ENCODE data around the gene LINS1. TPM values are rescaled to one million over a fixed set of nuclear protein-coding genes. Genes with fewer than 3 reads are reported as not detected.
A peak's percentile ranks its signal among the peaks of the same experiment; 100 is the strongest.

Gene LINS1
- total and polyA plus RNA-seq, 2 donors from 2014 or later = 8.8 to 20.6 TPM

DNA sequence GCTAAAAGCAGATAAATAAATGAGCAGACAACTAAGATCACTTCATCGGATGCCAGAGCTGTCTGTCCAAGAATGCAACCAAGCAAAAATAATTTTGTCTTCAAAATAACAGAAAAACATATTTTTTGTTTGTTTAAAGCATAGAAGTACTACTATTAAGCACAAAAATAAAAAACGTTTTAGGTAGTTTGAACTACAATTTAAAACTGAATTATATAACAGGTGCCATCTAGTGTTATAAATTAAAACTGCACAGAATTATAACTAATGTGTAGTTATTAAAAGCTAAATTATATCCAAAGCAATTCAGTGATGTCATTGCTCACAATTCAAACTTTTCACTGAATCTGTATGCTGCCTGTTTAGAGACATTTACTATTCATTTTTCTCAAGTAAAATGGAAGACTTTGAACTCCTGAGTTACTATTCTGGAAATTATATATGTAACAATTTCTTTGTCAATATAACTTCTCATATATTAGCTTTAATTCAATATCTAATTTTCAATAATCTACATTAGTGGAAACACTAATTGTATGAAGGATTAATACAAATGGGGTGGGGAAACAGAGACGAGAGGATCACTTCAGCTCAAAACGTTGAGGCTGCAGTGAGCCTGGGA lies 29.5 kb downstream of the LINS1 start:
- FAIRE-seq = peak; percentile 96

GRCh38 chr15:100571592-100572167 lies 30.3 kb downstream of the LINS1 start:
- Histone ChIP-seq H3K36me3 (ENCODE audit: control insufficient read depth in 2 of 3, insufficient read depth in 3 of 3, low read length in 3 of 3) (peaks cover 0 to 22% (median 5%) of the 10 kb centered on the region in 3 donors), H3K4me1 (ENCODE audit: control insufficient read depth in 2 of 3, insufficient read depth in 2 of 3, low read depth in 1 of 3, low read length in 3 of 3) (no peaks in the 10 kb centered on the region), H3K9me3 (ENCODE audit: control insufficient read depth in 2 of 3, insufficient read depth in 1 of 3, low read length in 3 of 3) (no peaks in the 10 kb centered on the region), H3K27ac (ENCODE audit: low read depth in 2 of 2, low read length in 2 of 2) (no peak overlapping the region), H3K27me3 (ENCODE audit: control insufficient read depth, insufficient read depth, low read length) (no peaks in the 10 kb centered on the region), H3K9ac (ENCODE audit: low read length in 3 of 3) (no peak overlapping the region), H3K4me3 (ENCODE audit: low read length in 3 of 3) (no peak overlapping the region)
- DNase-seq = no peak
- FAIRE-seq = no peak
- intact Hi-C loops (cut with DNase I) = no loop called here
- no peak for TF ChIP-seq CTCF (IDR thresholded peaks at IDR 0.05; ENCODE audit: borderline replicate concordance, extremely low read depth, insufficient read depth)

More for the DNA sequence above, 29.5 kb downstream of the LINS1 start:
- Histone ChIP-seq H3K27ac (ENCODE audit: low read depth in 2 of 2, low read length in 2 of 2) (no peak overlapping the region), H3K27me3 (ENCODE audit: control insufficient read depth, insufficient read depth, low read length) (no peaks in the 10 kb centered on the region), H3K4me3 (ENCODE audit: low read length in 3 of 3) (no peak overlapping the region), H3K4me1 (ENCODE audit: control insufficient read depth in 2 of 3, insufficient read depth in 2 of 3, low read depth in 1 of 3, low read length in 3 of 3) (no peaks in the 10 kb centered on the region), H3K9ac (ENCODE audit: low read length in 3 of 3) (no peak overlapping the region), H3K9me3 (ENCODE audit: control insufficient read depth in 2 of 3, insufficient read depth in 1 of 3, low read length in 3 of 3) (no peaks in the 10 kb centered on the region), H3K36me3 (ENCODE audit: control insufficient read depth in 2 of 3, insufficient read depth in 3 of 3, low read length in 3 of 3) (peaks cover 0 to 22% (median 5%) of the 10 kb centered on the region in 3 donors)
- TF ChIP-seq CTCF (IDR thresholded peaks at IDR 0.05; ENCODE audit: borderline replicate concordance, extremely low read depth, insufficient read depth) = peak; percentile 9
- intact Hi-C loops (cut with DNase I) = no loop called here
- peak in 1 of 5 donors; percentile 14 for DNase-seq

DNA sequence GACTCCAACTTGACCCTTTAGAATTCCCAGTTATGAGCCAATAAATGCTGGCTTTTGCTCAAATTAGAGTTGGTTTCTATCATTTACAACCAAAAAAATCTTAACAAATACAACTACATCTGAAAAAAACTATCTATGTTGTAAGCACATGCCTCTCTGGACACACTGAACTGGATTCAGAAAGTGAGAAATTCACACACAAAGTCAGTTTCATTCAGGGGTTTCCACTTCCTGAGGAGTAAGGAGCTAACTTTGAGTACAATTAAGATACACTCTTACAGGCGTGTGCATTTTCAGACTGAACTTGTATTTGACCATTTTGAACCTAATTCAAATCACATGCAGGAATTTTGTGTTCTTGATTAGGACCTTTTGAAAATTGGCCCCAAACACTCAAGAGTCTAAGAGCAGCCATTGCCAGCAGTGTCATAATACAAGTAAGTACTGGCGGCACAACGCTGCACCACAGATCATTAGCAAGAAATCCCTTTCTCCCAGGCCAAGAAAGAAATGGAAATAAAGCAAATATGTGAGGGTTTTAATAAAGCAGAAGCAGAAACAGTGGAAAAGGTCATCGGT lies 31.2 kb downstream of the LINS1 start:
- Histone ChIP-seq H3K27me3 (ENCODE audit: control insufficient read depth, insufficient read depth, low read length) (no peaks in the 10 kb centered on the region), H3K9ac (ENCODE audit: low read length in 3 of 3) (no peak overlapping the region), H3K9me3 (ENCODE audit: control insufficient read depth in 2 of 3, insufficient read depth in 1 of 3, low read length in 3 of 3) (no peaks in the 10 kb centered on the region), H3K27ac (ENCODE audit: low read depth in 2 of 2, low read length in 2 of 2) (no peak overlapping the region), H3K4me1 (ENCODE audit: control insufficient read depth in 2 of 3, insufficient read depth in 2 of 3, low read depth in 1 of 3, low read length in 3 of 3) (no peaks in the 10 kb centered on the region), H3K36me3 (ENCODE audit: control insufficient read depth in 2 of 3, insufficient read depth in 3 of 3, low read length in 3 of 3) (peaks cover 0 to 22% (median 5%) of the 10 kb centered on the region in 3 donors), H3K4me3 (ENCODE audit: low read length in 3 of 3) (no peak overlapping the region)
- DNase-seq = no peak
- no peak for FAIRE-seq
- TF ChIP-seq CTCF (IDR thresholded peaks at IDR 0.05; ENCODE audit: borderline replicate concordance, extremely low read depth, insufficient read depth) = no peak
- intact Hi-C loops (cut with DNase I) = no loop called here

Data from kidney (tissue), 14 donors.